Testis (tissue), 2 donors: ENCODE results near the gene LRRTM4.

ENCODE experiments used
- POLR2A ChIP-seq: fragments of 450-650 bp; IDR thresholded peaks from one replicate; pipeline ENCODE4 v1.6.1; 2017; ENCODE audit warnings: antibody characterized with exemption, mild to moderate bottlenecking, moderate library complexity
- TF ChIP-seq, protein P1 (sequence below), 3 experiments: fragments of 450-650 bp in 2 of 3; fragments of 200-600 bp in 1 of 3; sonication (generic) in 1 of 3; IDR thresholded peaks; one replicate each; pipeline ENCODE4 v1.5.1; 2016 to 2019; ENCODE audit warnings: antibody characterized with exemption in 3 of 3, mild to moderate bottlenecking in 2 of 3, moderate library complexity in 1 of 3

- TF ChIP-seq, protein P1, sequence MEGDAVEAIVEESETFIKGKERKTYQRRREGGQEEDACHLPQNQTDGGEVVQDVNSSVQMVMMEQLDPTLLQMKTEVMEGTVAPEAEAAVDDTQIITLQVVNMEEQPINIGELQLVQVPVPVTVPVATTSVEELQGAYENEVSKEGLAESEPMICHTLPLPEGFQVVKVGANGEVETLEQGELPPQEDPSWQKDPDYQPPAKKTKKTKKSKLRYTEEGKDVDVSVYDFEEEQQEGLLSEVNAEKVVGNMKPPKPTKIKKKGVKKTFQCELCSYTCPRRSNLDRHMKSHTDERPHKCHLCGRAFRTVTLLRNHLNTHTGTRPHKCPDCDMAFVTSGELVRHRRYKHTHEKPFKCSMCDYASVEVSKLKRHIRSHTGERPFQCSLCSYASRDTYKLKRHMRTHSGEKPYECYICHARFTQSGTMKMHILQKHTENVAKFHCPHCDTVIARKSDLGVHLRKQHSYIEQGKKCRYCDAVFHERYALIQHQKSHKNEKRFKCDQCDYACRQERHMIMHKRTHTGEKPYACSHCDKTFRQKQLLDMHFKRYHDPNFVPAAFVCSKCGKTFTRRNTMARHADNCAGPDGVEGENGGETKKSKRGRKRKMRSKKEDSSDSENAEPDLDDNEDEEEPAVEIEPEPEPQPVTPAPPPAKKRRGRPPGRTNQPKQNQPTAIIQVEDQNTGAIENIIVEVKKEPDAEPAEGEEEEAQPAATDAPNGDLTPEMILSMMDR (IDR thresholded peaks at IDR 0.05) = no peak
- no peak for TF ChIP-seq POLR2A
These were observed 93.2 kb downstream of the LRRTM4 start for GRCh38 chr2:77428946-77429345.
